Activated naive CD8-positive, alpha-beta T cell treated with anti-CD3 and anti-CD28 coated beads, Interleukin-2, amount 50 U/mL, for 16 hours (primary cell): ENCODE data around the gene ETS1.

Experiments
- DNase-seq: peaks from one replicate; pipeline ENCODE4 v3.0.0-alpha.2; 2020; ENCODE audit warnings: low read depth, low spot score

The ETS1 gene

DNA sequence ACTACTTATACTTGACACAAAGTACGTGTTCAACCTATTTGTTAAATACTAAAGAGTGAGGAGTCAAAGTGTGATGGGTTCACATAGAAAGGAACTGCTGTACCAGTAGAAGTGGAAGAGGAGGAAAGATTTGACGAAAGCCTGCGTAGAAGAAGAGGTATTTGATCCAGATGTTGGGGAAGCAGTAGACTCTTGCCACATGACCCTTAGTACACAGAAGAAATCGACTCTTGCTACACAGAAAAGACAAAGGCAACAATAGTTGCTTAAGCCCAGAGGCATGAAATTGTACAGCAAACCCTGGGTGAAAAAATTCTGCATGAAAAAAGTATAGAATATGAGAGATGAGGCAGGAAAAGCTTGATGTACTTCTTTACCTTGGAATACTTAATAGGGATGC lies 152.9 kb downstream of the ETS1 start:
- DNase-seq: no peak

DNA sequence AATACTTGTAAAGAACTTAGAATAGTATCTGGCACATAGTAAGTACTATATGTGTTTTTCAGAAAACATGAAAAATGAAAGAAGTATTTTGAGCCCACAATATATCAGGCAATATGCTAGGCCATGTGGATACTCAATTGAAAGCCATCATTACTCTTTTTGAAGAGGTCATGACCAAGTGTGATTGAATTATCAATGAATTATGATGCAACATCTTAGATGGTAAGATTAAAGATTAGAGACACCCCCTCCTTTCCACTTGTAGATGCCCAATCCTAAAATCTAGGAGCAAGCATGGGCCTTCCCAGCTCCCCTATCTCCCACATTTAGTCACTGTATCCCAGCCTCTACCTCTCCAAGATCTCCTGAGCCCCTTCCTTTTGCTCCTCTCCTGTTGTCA lies 154.4 kb downstream of the ETS1 start:
- DNase-seq: no peak

DNA sequence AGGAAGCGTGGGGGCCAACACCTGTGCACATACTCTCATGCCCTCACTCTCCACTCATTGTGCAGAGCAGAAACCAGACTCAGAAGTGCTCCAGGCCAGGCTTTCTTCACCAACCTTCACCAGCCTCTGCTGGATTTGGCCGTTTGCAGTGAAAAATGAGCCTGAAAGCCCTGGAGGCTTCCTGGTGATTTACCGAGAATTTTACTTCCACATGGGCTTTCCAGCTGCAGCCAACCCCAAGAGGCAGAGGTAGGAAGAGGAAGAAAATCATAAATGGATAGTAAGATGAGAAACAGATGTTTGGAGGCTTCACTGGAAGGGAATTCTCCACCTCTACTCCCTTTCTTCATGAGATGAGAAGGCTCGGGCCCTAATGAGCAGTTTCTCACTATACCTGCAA lies 155.4 kb downstream of the ETS1 start:
- DNase-seq: no peak

DNA sequence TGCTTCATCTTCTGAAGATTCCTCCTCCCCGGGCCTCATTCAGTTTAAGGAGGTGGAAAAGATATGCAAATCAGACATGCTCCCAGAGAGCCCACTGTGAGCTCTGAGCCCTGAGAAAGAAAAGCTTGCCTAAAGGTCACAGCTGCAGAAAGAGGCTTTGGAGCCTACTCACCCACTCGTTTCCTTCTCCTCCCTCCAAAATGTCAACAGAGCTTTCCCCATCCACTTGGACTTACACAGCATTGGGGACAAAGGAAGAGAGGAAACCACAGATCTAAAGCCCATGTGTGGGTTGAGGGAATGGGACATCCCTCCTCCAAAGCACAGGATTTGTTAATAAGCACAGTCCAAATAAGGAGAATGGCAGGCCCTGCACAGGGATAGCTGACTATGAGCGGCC lies 158.4 kb downstream of the ETS1 start:
- DNase-seq: no peak

DNA sequence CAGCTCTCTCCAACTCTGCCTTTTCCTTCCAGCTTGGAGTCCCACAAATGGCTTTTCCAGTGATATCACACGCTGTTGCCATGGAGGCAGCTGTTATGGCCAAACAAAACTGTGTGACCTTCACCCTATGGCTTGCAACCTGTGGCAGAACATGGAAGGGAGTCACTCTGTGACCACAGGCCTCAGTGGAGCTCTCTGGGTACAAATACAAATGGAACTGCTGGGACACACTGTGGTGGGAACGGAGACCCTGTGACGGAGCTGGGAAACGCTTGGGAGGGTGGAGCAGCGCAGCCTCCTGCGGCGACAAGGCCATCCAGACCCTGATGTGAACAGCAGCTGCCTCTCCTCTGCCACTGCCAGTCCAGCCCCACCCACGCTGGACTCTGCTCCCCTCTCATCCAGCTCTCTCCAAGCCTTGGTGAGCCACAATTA lies 162.5 kb downstream of the ETS1 start:
- DNase-seq: no peak

DNA sequence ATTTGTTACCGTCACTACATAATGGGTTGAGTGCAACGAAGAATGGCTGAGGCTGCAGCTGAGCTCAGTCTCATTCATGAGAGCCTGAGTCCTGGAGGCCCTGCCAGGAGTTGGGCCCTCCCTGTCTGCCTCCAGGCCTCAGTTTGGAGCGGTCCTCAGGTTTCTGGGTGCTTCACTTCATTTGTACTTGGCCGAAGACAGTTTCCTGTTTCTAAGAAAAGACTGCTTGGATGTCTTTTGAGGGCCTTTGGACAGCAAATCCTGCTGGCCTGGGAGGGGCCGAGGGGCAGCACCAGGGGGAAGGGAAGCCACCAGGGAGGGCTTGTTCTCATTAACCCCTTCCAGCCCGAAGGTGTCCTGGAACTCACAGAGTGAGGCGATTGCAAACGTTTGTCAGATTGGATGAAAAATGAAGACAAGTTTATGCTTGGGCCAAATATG lies 163.1 kb downstream of the ETS1 start:
- DNase-seq: no peak

DNA sequence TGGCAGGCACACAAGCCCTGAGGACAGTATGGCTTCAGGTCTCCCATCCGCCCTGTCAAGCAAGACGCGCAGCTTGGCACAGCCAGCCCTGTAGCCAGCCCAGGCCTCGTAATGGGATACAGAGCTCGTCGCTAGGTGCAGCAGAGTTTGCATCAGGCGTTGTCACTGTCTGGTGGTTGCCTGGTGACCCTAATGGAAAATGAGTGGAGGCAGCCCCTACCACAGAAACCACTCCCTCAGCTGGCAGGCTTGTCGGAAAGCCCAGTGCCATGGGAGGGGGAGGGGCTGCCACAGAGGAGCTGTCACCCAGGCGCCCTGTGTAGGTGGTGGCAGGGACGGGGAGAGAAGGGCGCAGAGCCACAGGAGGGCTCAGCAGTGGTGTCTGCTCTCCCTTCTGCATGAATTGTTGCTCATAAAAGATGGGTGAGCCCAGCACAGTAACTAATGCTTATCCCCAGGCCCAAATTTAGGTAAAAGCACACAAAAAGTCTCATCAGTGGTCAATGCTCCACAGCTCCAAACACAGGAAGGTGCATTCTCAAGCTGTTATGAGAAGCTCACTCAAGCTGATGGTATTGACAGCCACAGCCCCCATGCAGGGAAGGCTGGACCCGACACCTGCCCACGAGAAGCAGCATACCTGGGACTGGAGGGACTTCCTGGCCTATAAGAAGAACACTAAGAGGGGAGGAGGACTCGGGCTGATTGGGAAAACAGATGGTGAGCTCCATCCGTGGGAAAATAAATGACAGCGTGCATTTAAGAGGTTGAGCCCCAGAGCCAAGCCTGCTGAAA lies 164.6 kb downstream of the ETS1 start:
- peak; percentile 85 for DNase-seq

DNA sequence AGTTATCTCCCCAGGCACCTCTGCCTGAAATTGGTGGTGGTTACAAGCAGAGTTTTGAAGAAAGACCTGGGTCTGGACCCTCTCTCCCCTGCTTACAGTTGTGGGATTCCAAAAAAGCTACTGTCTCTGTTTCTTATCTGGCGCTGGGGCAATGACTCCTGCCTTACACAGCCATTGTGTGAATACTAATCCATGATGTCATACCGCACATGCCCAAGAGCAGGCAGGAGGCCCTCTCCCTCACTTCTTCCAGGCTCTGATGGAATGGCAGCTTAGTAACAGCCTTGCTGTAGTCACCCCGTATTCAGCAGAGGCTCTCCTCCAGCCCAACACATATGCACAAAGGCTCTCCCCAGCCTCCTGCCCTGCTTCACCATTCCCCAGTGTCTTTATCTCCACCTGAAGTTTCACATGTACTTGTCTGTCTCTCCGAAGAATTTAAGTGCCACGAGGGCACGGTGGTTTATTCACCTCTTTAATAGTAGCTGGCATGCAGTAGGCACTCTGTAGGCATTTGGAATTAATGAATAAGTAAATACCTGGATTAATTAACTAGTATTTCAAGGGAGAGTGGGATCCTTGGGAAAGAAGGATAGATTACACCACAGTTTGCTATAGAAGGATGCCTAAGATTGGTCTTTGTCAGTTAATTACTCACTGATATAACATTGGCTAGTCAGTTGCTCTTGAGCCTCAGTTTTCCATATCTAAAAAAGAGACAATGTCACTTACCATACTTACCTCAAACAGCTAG lies 165.6 kb downstream of the ETS1 start:
- DNase-seq: no peak

DNA sequence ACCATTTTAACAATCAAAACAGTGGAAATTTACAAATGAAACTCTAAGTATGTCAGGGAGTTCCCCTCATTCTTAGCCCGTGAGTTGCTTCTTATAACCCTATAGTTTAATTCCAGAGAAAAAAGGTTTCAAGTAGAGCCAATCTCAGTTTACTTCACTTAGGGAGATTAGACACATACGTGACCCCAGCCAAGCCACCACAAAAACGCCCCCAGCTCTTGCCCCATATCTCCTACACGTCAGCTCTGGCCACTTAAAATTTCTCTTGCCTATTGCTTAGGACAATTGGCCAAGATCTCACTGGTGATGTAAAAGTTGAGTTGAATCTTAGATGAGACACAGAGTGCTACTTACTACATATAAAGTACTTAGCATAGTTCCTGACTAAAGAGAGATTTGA lies 166.4 kb downstream of the ETS1 start:
- DNase-seq: no peak

DNA sequence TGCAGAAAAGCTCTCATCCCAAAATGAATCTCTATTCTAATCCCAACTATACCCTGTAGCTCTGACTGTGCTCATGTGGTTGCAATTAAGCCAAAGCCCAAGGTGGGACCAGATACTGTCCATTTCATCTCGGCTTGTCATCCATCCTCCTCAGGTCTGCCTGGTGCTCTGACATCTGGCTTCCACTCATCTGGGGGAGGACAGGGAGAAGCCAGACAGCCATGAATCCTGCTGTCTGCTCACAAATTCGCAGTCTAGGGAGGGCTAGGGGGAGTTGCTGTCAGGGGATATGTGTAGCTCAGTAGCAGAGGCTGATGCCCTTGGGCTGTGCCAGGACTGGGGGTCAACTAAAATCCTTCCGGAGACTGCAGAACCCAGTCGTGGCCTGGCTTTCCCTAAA lies 167.1 kb downstream of the ETS1 start:
- no peak for DNase-seq

DNA sequence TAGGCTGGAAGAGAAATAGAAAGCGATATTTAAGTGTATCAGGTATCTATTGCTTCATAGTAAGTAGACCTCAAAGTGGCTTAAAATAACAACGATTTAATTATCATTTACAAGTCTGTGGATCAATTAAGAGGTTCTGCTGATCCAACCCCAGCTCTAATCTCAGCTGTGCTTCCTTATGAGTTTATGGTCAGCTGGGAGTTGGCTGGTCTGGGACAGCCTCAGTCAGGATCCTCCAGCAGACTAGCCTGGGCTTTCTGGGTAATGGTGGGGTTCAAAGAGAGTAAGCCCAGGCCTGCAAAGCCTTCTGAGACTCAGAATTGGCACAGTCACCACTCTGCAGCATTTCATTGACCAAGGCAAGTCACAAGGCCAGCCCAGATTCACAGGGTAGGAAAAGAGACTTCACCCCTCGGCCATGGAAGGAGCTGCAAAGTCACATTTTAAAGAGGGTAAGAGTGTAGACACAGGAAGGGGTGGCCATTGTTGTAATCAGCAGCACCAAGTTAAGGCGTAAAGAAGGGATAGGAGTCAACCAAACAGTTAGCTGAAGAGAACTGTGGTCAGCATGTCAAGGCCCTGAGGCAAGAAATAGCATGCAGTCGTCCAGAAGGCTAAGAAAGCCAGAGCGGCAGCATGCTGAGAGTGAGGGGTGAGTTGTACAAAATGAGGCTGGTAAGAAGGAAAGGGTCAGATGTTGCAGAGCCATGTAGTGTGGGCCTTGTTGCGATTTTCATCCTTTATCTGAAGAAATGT lies 168.2 kb downstream of the ETS1 start:
- DNase-seq: no peak

DNA sequence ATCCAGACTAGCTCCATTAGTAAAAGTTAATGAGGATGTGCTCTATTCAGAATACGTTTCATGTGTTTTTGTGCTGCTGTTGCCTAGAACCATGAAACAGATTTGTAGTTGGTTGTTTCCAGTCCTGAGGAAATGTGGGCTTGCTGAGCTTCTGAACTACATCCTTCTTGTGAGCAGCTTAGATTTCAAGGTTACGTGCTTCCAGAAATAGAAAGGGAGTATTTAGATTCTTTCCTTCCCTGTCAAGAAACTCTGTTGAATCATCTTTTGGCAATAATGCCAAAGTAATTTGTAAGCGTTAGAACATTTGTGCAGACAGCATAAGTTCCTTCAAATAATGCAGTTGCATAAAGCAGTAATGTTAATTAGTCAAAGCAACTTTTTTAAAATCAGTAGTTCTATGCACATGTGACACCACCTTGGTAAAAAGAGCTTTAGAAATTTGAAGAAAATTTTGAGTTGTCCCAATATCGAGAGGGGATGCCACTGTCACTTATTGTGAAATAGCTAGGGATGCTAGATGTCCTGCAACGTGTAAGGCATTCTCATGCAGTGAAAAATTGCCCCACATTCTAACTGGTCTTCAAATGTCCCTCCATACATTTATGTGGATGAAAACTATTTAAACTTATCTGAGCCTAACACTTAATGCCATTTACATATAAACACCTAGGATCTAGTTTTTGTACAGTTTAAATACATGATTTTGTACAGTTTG lies 169.6 kb downstream of the ETS1 start:
- DNase-seq: no peak

DNA sequence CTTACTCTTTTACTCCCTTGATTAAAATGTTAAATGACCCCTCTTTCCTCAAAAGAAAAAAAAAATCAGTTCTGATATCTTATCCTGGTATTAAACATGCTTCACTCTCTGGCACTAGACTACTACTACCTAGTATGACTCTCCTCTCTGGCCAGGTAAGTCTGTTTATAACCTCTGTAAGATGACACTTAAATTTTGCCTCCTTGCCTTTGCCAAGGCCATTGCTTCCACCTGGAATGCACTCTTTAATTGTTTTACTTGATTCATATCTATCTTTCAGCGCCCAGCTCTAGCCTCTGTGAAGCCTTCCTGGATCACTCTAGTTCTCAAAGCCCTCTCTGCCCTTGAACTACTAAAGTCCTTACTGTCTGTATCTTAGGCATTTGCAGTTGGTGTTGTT lies 170.4 kb downstream of the ETS1 start:
- no peak for DNase-seq

DNA sequence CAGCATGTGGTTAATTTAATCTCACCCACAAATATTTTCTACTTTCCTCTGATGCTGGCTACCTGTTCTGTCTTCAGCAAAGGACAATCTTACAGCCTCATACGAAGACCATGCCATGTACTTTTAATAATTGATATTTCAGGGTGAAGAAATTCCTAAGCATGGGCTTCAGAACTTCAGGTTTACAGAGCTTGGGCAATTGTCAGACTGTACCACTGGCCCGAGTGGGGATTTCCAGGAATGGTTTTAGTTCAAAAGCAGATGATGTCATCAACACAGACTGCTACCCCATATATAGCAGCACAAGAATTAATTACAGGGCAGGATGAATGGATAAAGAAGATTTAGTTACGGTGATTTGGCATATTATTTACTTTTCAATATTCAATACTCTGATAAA lies 171.8 kb downstream of the ETS1 start:
- no peak for DNase-seq

DNA sequence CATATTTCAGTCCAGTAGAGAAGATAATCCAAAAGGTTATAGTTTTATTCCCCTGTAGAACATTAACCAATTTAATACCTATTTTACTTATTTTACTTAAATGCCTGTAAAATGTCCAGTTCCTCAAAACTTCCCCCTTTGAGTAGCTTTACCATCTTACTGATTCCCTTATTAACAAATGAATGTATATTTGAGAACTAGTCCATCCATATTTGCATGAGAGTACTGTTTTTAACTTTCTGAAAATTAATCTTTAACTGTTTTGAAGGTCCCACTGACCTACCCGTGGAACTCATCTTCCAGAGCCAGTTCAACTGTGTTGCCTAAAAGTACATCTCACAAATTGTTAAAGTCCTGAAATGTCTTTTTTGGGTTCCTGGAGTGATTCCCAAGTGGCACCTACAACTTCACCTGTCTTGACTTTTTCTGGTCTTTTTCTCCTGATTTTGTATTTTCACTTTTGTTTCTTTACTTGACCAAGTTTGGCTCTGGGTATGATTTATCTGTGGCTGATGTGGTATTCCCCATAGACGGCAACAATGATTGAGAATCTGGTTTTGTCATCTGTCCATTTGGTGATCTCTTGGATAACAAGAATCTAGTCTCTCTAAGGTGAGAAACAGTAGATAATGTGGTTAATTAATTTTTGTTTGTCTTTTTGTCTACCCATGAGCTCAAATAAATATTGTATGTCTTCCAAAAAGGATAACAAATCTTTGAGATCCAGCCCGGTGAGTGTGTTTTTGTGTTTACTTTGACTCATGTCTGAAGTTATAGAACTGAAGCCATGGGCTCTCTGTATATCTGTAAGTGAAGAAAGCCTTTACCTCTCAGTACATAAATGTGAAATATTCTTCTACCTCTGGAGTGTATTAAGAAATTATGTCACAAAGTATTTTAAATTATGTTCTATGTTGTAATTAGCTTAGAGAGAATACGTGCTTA lies 174.2 kb downstream of the ETS1 start:
- DNase-seq: no peak

DNA sequence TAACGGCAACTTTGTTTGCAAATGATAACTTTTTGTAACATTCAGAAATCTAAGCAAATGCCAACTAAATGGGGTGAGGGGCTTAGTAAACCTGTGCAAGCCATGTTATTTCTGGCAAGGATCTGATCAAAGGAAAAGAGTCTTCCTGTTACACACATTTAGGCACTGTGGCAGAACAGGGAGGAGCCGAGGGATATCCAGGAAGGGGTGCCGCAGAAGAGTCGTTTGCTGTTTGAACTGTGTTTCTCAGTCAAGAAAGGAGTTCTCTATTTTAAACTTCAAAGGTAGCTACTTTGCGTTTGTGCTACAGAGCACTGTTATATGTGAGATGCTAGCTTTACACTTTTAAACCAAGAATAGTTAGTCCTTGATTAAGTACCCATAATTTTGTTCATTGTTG lies 175.5 kb downstream of the ETS1 start:
- DNase-seq: no peak

DNA sequence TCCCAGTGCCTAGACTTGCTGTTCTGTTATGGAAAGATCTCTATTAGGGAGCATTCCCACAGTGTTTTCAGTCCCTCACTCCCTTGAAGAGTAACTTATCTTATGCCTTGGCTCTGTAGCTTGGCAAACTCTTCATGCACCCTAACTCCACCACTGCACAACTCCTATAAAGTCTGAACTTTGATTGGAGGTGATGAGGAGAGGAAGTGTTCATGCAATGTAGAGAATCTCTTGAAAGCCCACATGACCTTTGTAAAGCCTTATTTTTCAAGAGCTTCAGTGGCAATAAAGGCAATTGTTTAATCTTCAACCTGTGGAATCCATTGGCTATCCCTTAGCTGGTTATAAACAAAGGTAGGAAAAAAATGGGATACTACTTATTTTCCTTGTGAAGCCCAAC lies 176.2 kb downstream of the ETS1 start:
- DNase-seq: no peak

DNA sequence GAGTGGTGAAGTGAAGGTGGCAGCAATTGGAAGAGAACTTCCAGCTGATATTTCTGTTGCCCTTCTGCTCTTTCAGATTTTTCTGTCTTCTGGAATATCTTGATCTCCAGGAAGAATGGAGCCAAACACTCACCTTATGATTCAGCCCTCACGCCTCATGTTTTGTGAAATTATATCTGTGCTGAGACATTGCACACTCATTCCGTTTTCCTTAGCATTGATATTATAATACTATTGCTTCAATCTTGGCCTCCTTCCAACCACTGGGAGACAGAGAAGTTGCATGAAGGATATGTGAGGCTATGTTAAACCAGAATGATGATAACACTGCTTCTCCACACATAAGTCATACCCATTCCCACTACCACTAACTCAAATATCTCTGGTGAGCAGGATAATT lies 177.9 kb downstream of the ETS1 start:
- DNase-seq: no peak
